Measurements from ENCODE around the gene SSH2.

The SSH2 gene

DNA sequence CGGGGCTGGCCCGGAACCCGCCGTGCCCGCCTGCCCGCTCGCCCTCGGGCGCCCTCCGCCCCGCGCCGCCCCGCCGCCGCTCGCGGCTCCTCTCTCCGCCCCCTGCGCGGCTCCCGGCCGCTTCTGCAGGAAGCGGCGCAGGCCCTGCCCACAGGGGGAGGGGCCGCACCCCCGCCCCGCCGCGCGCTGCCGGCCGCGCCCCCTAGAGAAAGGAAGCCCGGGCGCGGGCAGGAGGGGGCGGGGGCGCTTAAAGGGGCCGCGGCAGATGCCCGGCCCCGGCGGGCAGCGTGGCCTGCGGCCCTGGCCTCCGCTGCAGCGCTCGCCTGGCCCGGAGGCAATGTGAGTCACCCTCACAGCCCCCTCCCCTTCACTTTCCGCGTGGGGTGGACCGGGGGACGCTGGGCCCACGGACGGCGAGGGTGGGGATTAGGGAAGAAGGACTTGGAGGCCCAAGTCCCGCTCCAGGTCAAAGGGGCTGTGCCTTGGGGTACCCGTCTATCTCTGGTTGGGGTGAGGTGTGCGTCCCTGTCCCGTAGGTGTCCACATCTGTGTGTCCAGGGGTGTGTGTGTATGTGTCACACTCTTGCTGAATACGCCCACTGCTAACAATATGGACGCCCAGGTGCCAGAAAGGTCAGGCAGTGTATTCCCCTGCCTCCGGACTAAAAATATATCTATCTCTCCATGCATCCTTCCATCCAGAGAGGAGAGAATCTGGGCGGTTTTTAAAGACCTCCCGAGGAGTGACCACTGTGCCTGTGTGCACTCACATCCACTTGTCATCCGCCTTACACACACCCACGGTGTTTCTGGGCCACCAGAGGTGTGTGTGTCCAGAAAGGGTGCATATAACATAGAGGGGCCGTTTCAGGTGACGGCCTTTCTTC, 340.3 kb downstream of the SSH2 start, which contains the start of gene GIT1:
Gene GIT1, minus strand, starts transcription at position 125 of the 887 bp plus-strand sequence. CDS start 270 bp downstream, outside the sequence.
- Histone ChIP-seq H2AFZ (ENCODE audit: low read length) (peak within 1 kb of the TSS; percentile 89), H2BK120ac (ENCODE audit: low read depth, low read length) (peak within 1 kb of the TSS; percentile 63), H3K36me3 (replicated peaks in 1 of 2; ENCODE audit: control insufficient read depth in 2 of 2, insufficient read depth in 2 of 2, low read length in 2 of 2) (no peaks in the 10 kb centered on the region), H3K27me3 (ENCODE audit: control insufficient read depth in 3 of 3, insufficient read depth in 3 of 3, low read depth in 1 of 3, low read length in 3 of 3) (no peaks in the 10 kb centered on the region), H4K91ac (ENCODE audit: low read depth, low read length, poor library complexity) (peak within 1 kb of the TSS; percentile 1), H3K27ac (replicated peaks; ENCODE audit: low read length) (no peak within 1 kb of the TSS), H2BK12ac (ENCODE audit: low read length) (peak within 1 kb of the TSS; percentile 93), H3K14ac (ENCODE audit: low read length) (peak within 1 kb of the TSS; percentile 95), H3K23ac (ENCODE audit: low read depth, low read length, poor library complexity) (peak within 1 kb of the TSS; percentile 89), H2BK5ac (ENCODE audit: low read length) (peak within 1 kb of the TSS; percentile 58), H3K4me1 (ENCODE audit: control insufficient read depth in 2 of 2, insufficient read depth in 1 of 2, low read depth in 1 of 2, low read length in 2 of 2) (peaks cover 45 to 55% of the 10 kb centered on the region in 2 donors), H3K9me3 (replicated peaks in 1 of 2; ENCODE audit: control insufficient read depth in 2 of 2, insufficient read depth in 1 of 2, low read depth in 1 of 2, low read length in 2 of 2) (no peaks in the 10 kb centered on the region), H3K4ac (ENCODE audit: low read length) (peak within 1 kb of the TSS; percentile 43), H3K4me2 (ENCODE audit: insufficient read depth, low read length, poor library complexity, severe bottlenecking) (peak within 1 kb of the TSS; percentile 96), H2BK15ac (ENCODE audit: low read length) (peak within 1 kb of the TSS; percentile 95), H4K8ac (ENCODE audit: low read depth, low read length) (no peak within 1 kb of the TSS), H3K18ac (ENCODE audit: low read length) (peak within 1 kb of the TSS; percentile 97), H2AK5ac (ENCODE audit: low read depth, low read length) (peak within 1 kb of the TSS; percentile 90), H3K9ac (ENCODE audit: low read depth, low read length, poor library complexity) (peak within 1 kb of the TSS; percentile 99), H3K79me1 (ENCODE audit: low read depth, low read length) (peaks cover 17% of the 10 kb centered on the region), H3K4me3 (ENCODE audit: low read length in 2 of 2) (peak within 1 kb of the TSS; percentile 66 to 95)
- no CpG with 5 or more reads among the region's 70 CpGs for WGBS, 2 donors (ENCODE audit: extremely low coverage in 2 of 2, insufficient read length in 2 of 2, insufficient replicate concordance in 1 of 2)
- DNase-seq (ENCODE audit: low spot score): peak; percentile 87

DNA sequence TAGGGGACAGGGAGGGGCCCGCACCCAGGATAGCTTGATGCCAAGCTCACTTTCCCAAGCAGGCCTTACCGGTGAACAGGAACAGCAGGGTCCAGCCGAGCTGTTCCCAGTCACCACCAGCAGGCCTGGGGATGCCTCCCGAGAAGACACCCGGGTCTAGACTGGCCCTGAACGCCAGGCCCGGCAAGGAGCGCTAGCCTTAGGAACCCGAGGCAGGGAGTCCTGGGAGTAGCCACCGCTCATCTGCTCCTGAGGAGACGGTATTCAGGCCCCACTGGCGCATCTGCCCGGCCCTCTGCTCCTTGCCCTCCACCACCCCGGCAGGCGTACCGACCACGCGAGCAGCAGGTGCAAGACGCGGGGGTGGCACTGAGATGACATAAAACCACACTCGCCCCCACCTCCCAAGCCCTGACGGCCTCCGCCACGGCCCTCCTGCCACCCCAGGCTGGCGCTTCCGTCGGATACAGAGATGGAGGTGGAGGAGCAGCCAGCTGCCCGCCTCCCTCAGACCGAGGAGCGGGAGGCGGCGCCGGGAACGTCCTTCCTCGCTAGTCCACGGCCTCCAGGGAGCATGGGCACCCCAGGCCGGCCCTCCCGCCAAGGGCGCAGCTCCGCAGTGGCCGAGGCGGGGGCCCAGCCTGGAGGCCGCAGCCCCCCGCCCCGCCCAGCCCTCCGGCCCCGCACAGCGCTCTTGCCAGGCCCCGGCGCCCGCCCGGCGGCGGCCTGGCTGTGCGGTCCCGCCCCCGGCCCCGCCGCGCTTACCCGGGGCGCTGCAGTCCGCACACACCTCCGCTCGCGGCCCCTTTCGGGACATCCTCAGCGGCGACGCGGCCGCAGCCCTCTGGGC, 341.2 kb downstream of the SSH2 start:
- Histone ChIP-seq H3K4me1 (ENCODE audit: control insufficient read depth in 2 of 2, insufficient read depth in 1 of 2, low read depth in 1 of 2, low read length in 2 of 2) (peaks cover 49 to 59% of the 10 kb centered on the region in 2 donors), H2AFZ (ENCODE audit: low read length) (peak overlapping the region; percentile 68), H3K79me1 (ENCODE audit: low read depth, low read length) (peaks cover 15% of the 10 kb centered on the region), H2BK5ac (ENCODE audit: low read length) (peak overlapping the region; percentile 58), H3K18ac (ENCODE audit: low read length) (peak overlapping the region; percentile 96), H3K27ac (replicated peaks; ENCODE audit: low read length) (no peak overlapping the region), H4K8ac (ENCODE audit: low read depth, low read length) (no peak overlapping the region), H2BK120ac (ENCODE audit: low read depth, low read length) (peak overlapping the region; percentile 63), H3K9ac (ENCODE audit: low read depth, low read length, poor library complexity) (peak overlapping the region; percentile 99), H3K9me3 (replicated peaks in 1 of 2; ENCODE audit: control insufficient read depth in 2 of 2, insufficient read depth in 1 of 2, low read depth in 1 of 2, low read length in 2 of 2) (no peaks in the 10 kb centered on the region), H4K91ac (ENCODE audit: low read depth, low read length, poor library complexity) (no peak overlapping the region), H3K23ac (ENCODE audit: low read depth, low read length, poor library complexity) (peak overlapping the region; percentile 89), H3K4me3 (ENCODE audit: low read length in 2 of 2) (peak overlapping the region; percentile 66 to 95), H2BK12ac (ENCODE audit: low read length) (peak overlapping the region; percentile 48), H3K27me3 (ENCODE audit: control insufficient read depth in 3 of 3, insufficient read depth in 3 of 3, low read depth in 1 of 3, low read length in 3 of 3) (no peaks in the 10 kb centered on the region), H2BK15ac (ENCODE audit: low read length) (peak overlapping the region; percentile 95), H3K14ac (ENCODE audit: low read length) (peak overlapping the region; percentile 95), H3K36me3 (replicated peaks in 1 of 2; ENCODE audit: control insufficient read depth in 2 of 2, insufficient read depth in 2 of 2, low read length in 2 of 2) (peaks cover 0 to 4% of the 10 kb centered on the region in 2 donors), H2AK5ac (ENCODE audit: low read depth, low read length) (peak overlapping the region; percentile 90), H3K4ac (ENCODE audit: low read length) (peak overlapping the region; percentile 43), H3K4me2 (ENCODE audit: insufficient read depth, low read length, poor library complexity, severe bottlenecking) (peak overlapping the region; percentile 96)
- WGBS, 2 donors (ENCODE audit: extremely low coverage in 2 of 2, insufficient read length in 2 of 2, insufficient replicate concordance in 1 of 2): no CpG with 5 or more reads among the region's 72 CpGs
- DNase-seq (ENCODE audit: low spot score): no peak

DNA sequence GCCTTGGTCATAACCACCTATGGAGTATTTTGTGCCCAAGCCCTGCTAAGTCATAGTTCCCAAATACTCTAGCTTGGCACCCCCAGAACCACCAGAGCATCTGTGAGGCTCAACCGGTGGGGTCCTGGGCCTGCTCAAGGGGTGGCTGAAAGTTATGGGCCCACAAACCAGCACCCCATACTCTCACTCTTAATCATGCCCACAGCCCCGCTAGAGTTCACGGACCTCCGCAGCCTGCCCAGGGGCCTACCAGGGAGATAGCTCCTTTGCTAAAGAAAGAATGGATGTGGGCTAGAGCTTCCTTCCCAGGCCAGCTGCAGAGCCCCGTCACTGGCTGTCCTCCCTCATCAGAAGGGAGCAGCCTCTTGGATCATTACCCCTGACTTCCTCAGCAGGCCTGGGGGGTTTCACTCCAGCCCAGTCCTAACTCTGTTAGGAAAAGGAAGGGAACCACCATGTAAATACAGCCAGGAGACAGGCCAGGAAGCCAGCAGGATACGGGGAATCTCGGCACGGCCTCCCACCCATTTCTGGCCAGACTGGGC, 341.9 kb downstream of the SSH2 start:
- Histone ChIP-seq H4K8ac (ENCODE audit: low read depth, low read length) (no peak overlapping the region), H3K18ac (ENCODE audit: low read length) (peak overlapping the region; percentile 96), H2BK120ac (ENCODE audit: low read depth, low read length) (peak overlapping the region; percentile 63), H3K27me3 (ENCODE audit: control insufficient read depth in 3 of 3, insufficient read depth in 3 of 3, low read depth in 1 of 3, low read length in 3 of 3) (no peaks in the 10 kb centered on the region), H4K91ac (ENCODE audit: low read depth, low read length, poor library complexity) (no peak overlapping the region), H2BK12ac (ENCODE audit: low read length) (no peak overlapping the region), H2BK15ac (ENCODE audit: low read length) (peak overlapping the region; percentile 68), H2AK5ac (ENCODE audit: low read depth, low read length) (peak overlapping the region; percentile 90), H3K9me3 (replicated peaks in 1 of 2; ENCODE audit: control insufficient read depth in 2 of 2, insufficient read depth in 1 of 2, low read depth in 1 of 2, low read length in 2 of 2) (no peaks in the 10 kb centered on the region), H3K79me1 (ENCODE audit: low read depth, low read length) (peaks cover 15% of the 10 kb centered on the region), H2AFZ (ENCODE audit: low read length) (no peak overlapping the region), H3K23ac (ENCODE audit: low read depth, low read length, poor library complexity) (peak overlapping the region; percentile 89), H3K14ac (ENCODE audit: low read length) (peak overlapping the region; percentile 78), H3K4me2 (ENCODE audit: insufficient read depth, low read length, poor library complexity, severe bottlenecking) (peak overlapping the region; percentile 96), H3K4me1 (ENCODE audit: control insufficient read depth in 2 of 2, insufficient read depth in 1 of 2, low read depth in 1 of 2, low read length in 2 of 2) (peaks cover 49 to 59% of the 10 kb centered on the region in 2 donors), H3K36me3 (replicated peaks in 1 of 2; ENCODE audit: control insufficient read depth in 2 of 2, insufficient read depth in 2 of 2, low read length in 2 of 2) (peaks cover 4 to 11% of the 10 kb centered on the region in 2 donors), H3K9ac (ENCODE audit: low read depth, low read length, poor library complexity) (peak overlapping the region; percentile 99), H3K4ac (ENCODE audit: low read length) (no peak overlapping the region), H2BK5ac (ENCODE audit: low read length) (no peak overlapping the region), H3K4me3 (ENCODE audit: low read length in 2 of 2) (peak overlapping the region; percentile 66 to 95), H3K27ac (replicated peaks; ENCODE audit: low read length) (no peak overlapping the region)
- WGBS, 2 donors (ENCODE audit: extremely low coverage in 2 of 2, insufficient read length in 2 of 2, insufficient replicate concordance in 1 of 2): no CpG with 5 or more reads among the region's 8 CpGs
- DNase-seq (ENCODE audit: low spot score): no peak
